Sigmoid colon (tissue), 7 donors: ENCODE data around the gene MDH1B. TPM values are rescaled to one million over a fixed set of nuclear protein-coding genes. Genes with fewer than 3 reads are reported as not detected.
"Not testable (repeated sequence)": the region's sequence is repeated elsewhere in the genome, so short reads cannot be mapped to it uniquely, and the experiment has no call there.

Source experiments
- DNase-seq: peaks from one replicate; pipeline ENCODE4 v3.0.0-alpha.2; 2019
- H3K27ac ChIP-seq, 4 donors: fragments of 200-600 bp; sonication (generic); one replicate each; pipeline ENCODE4 v1.5.1; 2016 to 2019; ENCODE audit warnings: mild to moderate bottlenecking in 1 of 4
- H3K27me3 ChIP-seq, 3 donors: fragments of 200-600 bp; sonication (generic); one replicate each; pipeline ENCODE4 v1.5.1; 2019; ENCODE audit warnings: mild to moderate bottlenecking in 1 of 3
- H3K36me3 ChIP-seq, 4 donors: fragments of 200-600 bp; sonication (generic); one replicate each; pipeline ENCODE4 v1.5.1; 2016 to 2019
- H3K4me1 ChIP-seq, 4 donors: fragments of 200-600 bp; sonication (generic); one replicate each; pipeline ENCODE4 v1.5.1; 2017 to 2019
- H3K4me3 ChIP-seq, 4 donors: fragments of 200-600 bp; sonication (generic); one replicate each; pipeline ENCODE4 v1.5.1; 2017 to 2019; ENCODE audit warnings: mild to moderate bottlenecking in 2 of 4, moderate library complexity in 1 of 4
- H3K9me3 ChIP-seq, 4 donors: fragments of 200-600 bp in 3 of 4; sonication (generic) in 3 of 4; one replicate each; pipeline versions ENCODE4 v1.5.1 to v1.6.1; 2013 to 2019
- CTCF ChIP-seq, 4 experiments: fragments of 450-650 bp in 3 of 4; fragments of 200-600 bp in 1 of 4; IDR thresholded peaks; one replicate each; pipeline ENCODE4 v1.5.1; 2016 to 2019; ENCODE audit warnings: antibody characterized with exemption in 4 of 4, mild to moderate bottlenecking in 3 of 4, moderate library complexity in 2 of 4
- EP300 ChIP-seq, 4 donors: sonication (generic); formaldehyde crosslinking; IDR thresholded peaks; one replicate each; pipeline ENCODE4 v1.6.1; 2017; ENCODE audit warnings: antibody characterized with exemption in 4 of 4
- POLR2A ChIP-seq, 2 donors: fragments of 450-650 bp; IDR thresholded peaks; one replicate each; pipeline ENCODE4 v1.6.1; 2016; ENCODE audit warnings: antibody characterized with exemption in 2 of 2, mild to moderate bottlenecking in 2 of 2, moderate library complexity in 2 of 2
- POLR2AphosphoS5 ChIP-seq, 4 donors: sonication (generic); formaldehyde crosslinking; IDR thresholded peaks; one replicate each; pipeline ENCODE4 v1.6.1; 2017; ENCODE audit warnings: antibody characterized with exemption in 4 of 4
- WGBS, 2 donors: extraction: QIAGEN DNeasy Blood & Tissue Kit; methylation state at CpG; one replicate each; pipeline ENCODE4 v1.1.7; 2013; 5-methylcytosine and 5-hydroxymethylcytosine counted together
- intact Hi-C: fragments of 100-400 bp; cut with DNase I; formaldehyde crosslinking; loops from one replicate; pipeline ENCODE4 v1.15.1; 2023
- polyA plus RNA-seq, 3 donors: library from polyadenylated mRNA; stranded (reverse); fragments of 200-250 nt; gene quantifications; one replicate each; pipeline ENCODE4 v1.2.3, GENCODE V29; 2013
- total RNA-seq, 4 donors: library from RNA; depleted of rRNA; stranded (reverse); fragments of >200 nt; gene quantifications; one replicate each; pipeline ENCODE4 v1.1.0, GENCODE V29; 2016
- donor health status: healthy with polysubstance abuse.
- donor health status: Bipolar disorder and iron deficiency.
- donor health status: healthy.

MDH1B gene
- total and polyA plus RNA-seq, 7 donors = 0.28 to 2.2 (median 1.4) TPM; not detected in 2

DNA sequence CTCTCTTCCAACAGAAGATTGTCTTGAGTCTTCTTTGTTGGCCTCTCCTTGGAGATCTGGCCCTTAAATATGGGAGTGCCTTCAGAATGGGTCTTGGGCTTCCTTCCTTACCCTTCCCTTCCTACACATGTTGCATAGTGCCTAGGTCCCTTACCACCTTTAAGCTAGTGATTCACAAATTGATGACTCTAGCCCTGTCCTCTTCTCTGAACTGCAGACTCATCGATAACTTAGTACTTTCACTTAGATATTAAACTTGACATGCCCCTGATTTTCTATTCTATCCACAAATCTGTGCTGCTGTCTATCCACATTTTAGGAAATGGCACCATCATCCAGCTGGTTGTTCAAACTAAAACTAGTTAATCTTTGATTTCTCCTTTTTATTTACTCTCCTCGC is 37.8 kb downstream of the MDH1B start:
- intact Hi-C loops = no loop called here
- no peaks in the 10 kb centered on the region for H3K9me3 ChIP-seq
- no peak overlapping the region for H3K27ac ChIP-seq
- H3K4me3 ChIP-seq = no peak overlapping the region
- no peaks in the 10 kb centered on the region for H3K4me1 ChIP-seq
- no peaks in the 10 kb centered on the region for H3K36me3 ChIP-seq
- H3K27me3 ChIP-seq = no peaks in the 10 kb centered on the region
- WGBS, 2 donors = 77 to 92% methylated on average over 2 of the region's 2 CpGs
- TF ChIP-seq POLR2A (IDR thresholded peaks at IDR 0.05) (no peak), EP300 (IDR thresholded peaks at IDR 0.05) (no peak), POLR2AphosphoS5 (IDR thresholded peaks at IDR 0.05) (no peak), CTCF (IDR thresholded peaks at IDR 0.05) (no peak)
- DNase-seq = no peak

- no peaks in the 10 kb centered on the region for H3K9me3 ChIP-seq
- WGBS, 2 donors = 94% methylated on average over 1 of the region's 1 CpG
- no peaks in the 10 kb centered on the region for H3K4me1 ChIP-seq
- H3K36me3 ChIP-seq = no peaks in the 10 kb centered on the region
- intact Hi-C loops = no loop called here
- TF ChIP-seq POLR2A (IDR thresholded peaks at IDR 0.05) = no peak
- TF ChIP-seq EP300 (IDR thresholded peaks at IDR 0.05) = no peak
- no peak for TF ChIP-seq POLR2AphosphoS5 (IDR thresholded peaks at IDR 0.05)
- TF ChIP-seq CTCF (IDR thresholded peaks at IDR 0.05) = no peak
- H3K4me3 ChIP-seq = no peak overlapping the region
- no peaks in the 10 kb centered on the region for H3K27me3 ChIP-seq
- no peak overlapping the region for H3K27ac ChIP-seq
- DNase-seq = no peak
These were observed 41.8 kb downstream of the MDH1B start for GRCh38 chr2:206723288-206723687.

DNA sequence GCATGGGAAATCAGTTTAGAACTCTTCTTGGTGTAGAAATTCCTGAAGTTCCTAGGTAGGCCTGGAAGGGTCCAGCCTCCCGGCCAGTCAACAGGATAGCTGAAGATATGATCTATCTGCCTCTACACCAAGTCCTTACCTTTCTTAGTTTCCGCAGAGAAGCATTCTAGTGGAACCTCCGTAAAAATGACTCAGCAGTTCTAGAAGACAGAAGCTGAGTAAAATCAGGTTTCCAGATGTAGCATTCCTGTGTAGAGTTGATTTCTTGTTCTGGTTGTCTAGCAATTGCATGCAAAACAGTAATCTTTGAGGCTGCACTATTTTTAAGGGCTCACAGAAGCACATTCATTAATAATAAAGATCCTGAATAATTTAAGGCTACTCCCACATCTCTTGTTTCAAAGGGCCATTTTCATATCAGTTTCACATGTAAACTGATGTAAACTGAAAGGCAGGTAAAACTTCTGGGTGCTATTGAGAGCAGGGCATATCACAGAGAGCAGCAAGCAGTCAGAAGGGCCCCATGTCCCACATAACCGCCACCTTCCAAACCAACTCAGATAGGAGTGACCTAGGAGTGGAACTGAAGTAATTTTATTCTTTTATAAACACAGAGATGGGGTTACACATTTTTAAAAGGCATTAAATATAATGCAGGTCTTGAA is 43.7 kb downstream of the MDH1B start:
- no peaks in the 10 kb centered on the region for H3K36me3 ChIP-seq
- no peaks in the 10 kb centered on the region for H3K9me3 ChIP-seq
- intact Hi-C loops = no loop called here
- H3K4me1 ChIP-seq = no peaks in the 10 kb centered on the region
- H3K4me3 ChIP-seq = no peak overlapping the region
- H3K27me3 ChIP-seq = no peaks in the 10 kb centered on the region
- no peak for DNase-seq
- H3K27ac ChIP-seq = no peak overlapping the region
- WGBS, 2 donors = 67 to 92% methylated on average over 4 of the region's 4 CpGs
- TF ChIP-seq POLR2A (IDR thresholded peaks at IDR 0.05) = no peak
- no peak for TF ChIP-seq CTCF (IDR thresholded peaks at IDR 0.05)
- no peak for TF ChIP-seq POLR2AphosphoS5 (IDR thresholded peaks at IDR 0.05)
- TF ChIP-seq EP300 (IDR thresholded peaks at IDR 0.05) = no peak

GRCh38 chr2:206718296-206718695 is 46.8 kb downstream of the MDH1B start, which contains the start of gene DYTN:
DYTN (minus strand) TSS chr2:206718396; CDS start chr2:206718279, 117 bp downstream.
- Histone ChIP-seq H3K36me3 (no peaks in the 10 kb centered on the region), H3K4me3 (no peak within 1 kb of the TSS), H3K9me3 (no peaks in the 10 kb centered on the region), H3K27me3 (no peaks in the 10 kb centered on the region), H3K27ac (no peak within 1 kb of the TSS), H3K4me1 (no peaks in the 10 kb centered on the region)
- intact Hi-C loops = no loop called here
- TF ChIP-seq EP300 (IDR thresholded peaks at IDR 0.05) (no peak), POLR2A (IDR thresholded peaks at IDR 0.05) (no peak), CTCF (IDR thresholded peaks at IDR 0.05) (no peak), POLR2AphosphoS5 (IDR thresholded peaks at IDR 0.05) (no peak)
- 86% methylated on average over 1 of the region's 1 CpG for WGBS, 2 donors
- no peak for DNase-seq

DNA sequence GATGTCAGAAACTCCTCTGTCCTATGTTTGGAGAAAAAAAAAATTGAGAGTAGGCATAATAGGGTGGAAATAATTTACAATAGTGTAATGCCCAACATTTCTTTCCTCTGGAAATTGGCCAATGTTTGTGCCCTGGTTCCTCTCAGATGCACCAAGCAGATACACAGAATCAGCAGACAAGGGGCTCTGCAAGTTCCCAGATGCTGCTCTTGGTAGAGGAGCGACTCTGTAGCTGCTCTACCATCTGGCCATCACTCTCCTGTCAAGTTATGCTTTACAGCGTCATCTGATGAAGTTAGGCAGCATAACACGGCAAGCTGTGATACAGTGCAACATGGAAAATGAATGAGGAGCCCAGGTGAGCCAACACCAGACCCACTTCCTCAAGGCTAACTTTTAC is 48.5 kb downstream of the MDH1B start:
- WGBS, 2 donors = 91% methylated on average over 3 of the region's 3 CpGs
- H3K36me3 ChIP-seq = no peaks in the 10 kb centered on the region
- H3K9me3 ChIP-seq = no peaks in the 10 kb centered on the region
- intact Hi-C loops = no loop called here
- no peak overlapping the region for H3K4me3 ChIP-seq
- H3K4me1 ChIP-seq = no peaks in the 10 kb centered on the region
- TF ChIP-seq CTCF (IDR thresholded peaks at IDR 0.05) (no peak), POLR2A (IDR thresholded peaks at IDR 0.05) (no peak), EP300 (IDR thresholded peaks at IDR 0.05) (no peak), POLR2AphosphoS5 (IDR thresholded peaks at IDR 0.05) (no peak)
- no peak overlapping the region for H3K27ac ChIP-seq
- no peaks in the 10 kb centered on the region for H3K27me3 ChIP-seq
- DNase-seq = no peak

DNA sequence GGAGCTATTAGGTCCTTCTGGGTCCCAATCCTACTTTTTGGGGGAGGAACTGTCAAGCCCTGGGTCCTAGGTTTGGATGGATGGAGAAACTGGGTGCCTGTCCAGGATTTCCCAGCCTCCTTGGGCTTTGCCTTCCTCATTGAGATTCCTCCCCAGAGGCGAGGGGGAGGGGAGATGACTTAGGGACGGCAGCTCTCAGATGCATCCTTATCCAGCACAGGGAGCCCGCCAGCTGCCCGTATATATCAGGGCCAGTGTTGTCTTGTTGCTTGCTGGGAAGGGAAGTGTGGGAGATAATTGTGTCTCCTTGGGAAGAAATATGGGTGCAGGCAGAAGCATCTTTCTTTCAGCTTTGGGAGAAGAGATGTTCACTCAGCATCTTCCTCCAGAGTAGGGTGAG is 49.9 kb downstream of the MDH1B start:
- intact Hi-C loops, DNase-seq, H3K27ac ChIP-seq, H3K9me3 ChIP-seq, H3K27me3 ChIP-seq, H3K36me3 ChIP-seq, H3K4me3 ChIP-seq, H3K4me1 ChIP-seq: not testable (repeated sequence)
- WGBS, 2 donors = 84 to 88% methylated on average over 4 of the region's 4 CpGs
